DND-41 (cell line): ENCODE data around the gene FAF1.

ENCODE experiments used
- ATAC-seq: fragments of 200-7000 bp; cut with Tn5 transposase; 3 replicates; pipeline ENCODE4 v1.9.1; 2021; ENCODE audit warnings: low read depth; ENCODE audit not compliant: insufficient read depth
- DNase-seq: peaks from one replicate; pipeline ENCODE4 v3.0.0-alpha.2; 2020
- H2AFZ ChIP-seq: 2 replicates; pipeline ENCODE4 v1.6.0; 2012; ENCODE audit warnings: low read depth, low read length
- H3K27ac ChIP-seq: 2 replicates; pipeline ENCODE4 v1.5.1; 2012; ENCODE audit warnings: low read length, inconsistent platforms
- H3K27me3 ChIP-seq: fragments of 200-600 bp; sonication (generic); 2 replicates; pipeline ENCODE4 v1.6.0; 2012; ENCODE audit warnings: low read length, mild to moderate bottlenecking, inconsistent platforms; ENCODE audit not compliant: insufficient read depth, poor library complexity
- H3K36me3 ChIP-seq: 2 replicates; pipeline ENCODE4 v1.5.1; 2012; ENCODE audit warnings: low read length, inconsistent platforms; ENCODE audit not compliant: insufficient read depth
- H3K4me1 ChIP-seq: 2 replicates; pipeline ENCODE4 v1.5.1; 2012; ENCODE audit warnings: mild to moderate bottlenecking, low read length; ENCODE audit not compliant: insufficient read depth
- H3K4me2 ChIP-seq: 2 replicates; pipeline ENCODE4 v1.6.0; 2012; ENCODE audit warnings: mild to moderate bottlenecking, moderate library complexity, low read length, inconsistent platforms; ENCODE audit not compliant: insufficient read depth
- H3K4me3 ChIP-seq, 2 experiments: fragments of 200-600 bp in 1 of 2; shearing (Covaris generic) in 1 of 2; 2 replicates each; pipeline ENCODE4 v1.5.1; 2012 to 2016; ENCODE audit warnings: inconsistent platforms in 2 of 2, low read length in 2 of 2, mild to moderate bottlenecking in 2 of 2, low read depth in 1 of 2, moderate library complexity in 1 of 2
- H3K79me2 ChIP-seq: 2 replicates; pipeline ENCODE4 v1.6.0; 2012; ENCODE audit warnings: low read length, inconsistent platforms; ENCODE audit not compliant: insufficient read depth
- H3K9ac ChIP-seq: 2 replicates; pipeline ENCODE4 v1.6.0; 2012; ENCODE audit warnings: low read depth, mild to moderate bottlenecking, inconsistent platforms, low read length, moderate library complexity
- H3K9me3 ChIP-seq: 2 replicates; pipeline ENCODE4 v1.5.1; 2012; ENCODE audit warnings: low read length, moderate library complexity, mild to moderate bottlenecking, inconsistent platforms; ENCODE audit not compliant: insufficient read depth, severe bottlenecking
- H4K20me1 ChIP-seq: 2 replicates; pipeline ENCODE4 v1.6.0; 2012; ENCODE audit warnings: low read length; ENCODE audit not compliant: insufficient read depth
- EZH2 ChIP-seq: IDR thresholded peaks from 3 replicates; pipeline ENCODE4 v1.6.1; 2012; ENCODE audit warnings: borderline replicate concordance, low read depth, mild to moderate bottlenecking, moderate library complexity, low read length, inconsistent platforms; ENCODE audit not compliant: severe bottlenecking
- TF ChIP-seq, protein P1 (sequence below): IDR thresholded peaks from 2 replicates; pipeline ENCODE4 v1.5.1; 2012; ENCODE audit warnings: borderline replicate concordance, low read length, moderate library complexity, mild to moderate bottlenecking; ENCODE audit not compliant: poor library complexity, severe bottlenecking; ENCODE audit errors: extremely low read depth

Gene FAF1

DNA sequence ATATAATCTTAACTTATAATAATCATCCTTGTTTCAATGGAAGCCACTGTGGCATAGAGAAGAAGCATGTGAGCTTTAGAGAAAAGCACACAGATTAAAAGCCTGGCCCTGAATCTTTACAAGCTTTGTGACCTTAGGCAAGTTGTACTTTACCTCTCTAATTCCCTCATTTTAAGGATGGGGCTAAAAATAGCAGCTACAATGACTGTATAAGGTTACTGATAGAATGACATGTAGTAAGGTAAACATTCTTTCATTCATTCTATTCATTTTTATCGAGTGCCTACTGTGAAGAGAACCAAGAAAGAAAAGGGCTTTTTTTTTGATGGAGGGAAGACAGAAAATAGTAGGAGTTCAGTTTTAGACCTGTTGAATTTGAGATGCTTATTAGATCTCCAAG, 35.6 kb upstream of the FAF1 start:
- no peaks in the 10 kb centered on the region; the same call in 1 of the 2 replicates for H4K20me1 ChIP-seq
- peaks cover 34% of the 10 kb centered on the region for H3K36me3 ChIP-seq
- H3K9me3 ChIP-seq = no peaks in the 10 kb centered on the region
- H3K9ac ChIP-seq = no peak overlapping the region
- H3K4me2 ChIP-seq = no peak overlapping the region
- H3K79me2 ChIP-seq = peaks cover 67% of the 10 kb centered on the region
- H3K4me1 ChIP-seq = no peaks in the 10 kb centered on the region
- ATAC-seq (no peak), DNase-seq (no peak)
- no peak overlapping the region for H3K4me3 ChIP-seq
- no peak overlapping the region for H3K27ac ChIP-seq
- no peak for TF ChIP-seq EZH2
- TF ChIP-seq, protein P1, sequence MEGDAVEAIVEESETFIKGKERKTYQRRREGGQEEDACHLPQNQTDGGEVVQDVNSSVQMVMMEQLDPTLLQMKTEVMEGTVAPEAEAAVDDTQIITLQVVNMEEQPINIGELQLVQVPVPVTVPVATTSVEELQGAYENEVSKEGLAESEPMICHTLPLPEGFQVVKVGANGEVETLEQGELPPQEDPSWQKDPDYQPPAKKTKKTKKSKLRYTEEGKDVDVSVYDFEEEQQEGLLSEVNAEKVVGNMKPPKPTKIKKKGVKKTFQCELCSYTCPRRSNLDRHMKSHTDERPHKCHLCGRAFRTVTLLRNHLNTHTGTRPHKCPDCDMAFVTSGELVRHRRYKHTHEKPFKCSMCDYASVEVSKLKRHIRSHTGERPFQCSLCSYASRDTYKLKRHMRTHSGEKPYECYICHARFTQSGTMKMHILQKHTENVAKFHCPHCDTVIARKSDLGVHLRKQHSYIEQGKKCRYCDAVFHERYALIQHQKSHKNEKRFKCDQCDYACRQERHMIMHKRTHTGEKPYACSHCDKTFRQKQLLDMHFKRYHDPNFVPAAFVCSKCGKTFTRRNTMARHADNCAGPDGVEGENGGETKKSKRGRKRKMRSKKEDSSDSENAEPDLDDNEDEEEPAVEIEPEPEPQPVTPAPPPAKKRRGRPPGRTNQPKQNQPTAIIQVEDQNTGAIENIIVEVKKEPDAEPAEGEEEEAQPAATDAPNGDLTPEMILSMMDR = no peak
- no peak overlapping the region for H2AFZ ChIP-seq
- H3K27me3 ChIP-seq = no peaks in the 10 kb centered on the region

GRCh38 chr1:50994997-50995396, 34.9 kb upstream of the FAF1 start:
- DNase-seq (no peak), ATAC-seq (no peak)
- Histone ChIP-seq H3K27ac (no peak overlapping the region), H4K20me1 (no peaks in the 10 kb centered on the region; the same call in 1 of the 2 replicates), H2AFZ (no peak overlapping the region), H3K36me3 (peaks cover 30% of the 10 kb centered on the region), H3K4me1 (no peaks in the 10 kb centered on the region), H3K4me3 (no peak overlapping the region), H3K9ac (no peak overlapping the region), H3K27me3 (no peaks in the 10 kb centered on the region), H3K9me3 (no peaks in the 10 kb centered on the region), H3K79me2 (peaks cover 72% of the 10 kb centered on the region), H3K4me2 (no peak overlapping the region)
- no peak for TF ChIP-seq EZH2
- TF ChIP-seq, protein P1 = no peak

DNA sequence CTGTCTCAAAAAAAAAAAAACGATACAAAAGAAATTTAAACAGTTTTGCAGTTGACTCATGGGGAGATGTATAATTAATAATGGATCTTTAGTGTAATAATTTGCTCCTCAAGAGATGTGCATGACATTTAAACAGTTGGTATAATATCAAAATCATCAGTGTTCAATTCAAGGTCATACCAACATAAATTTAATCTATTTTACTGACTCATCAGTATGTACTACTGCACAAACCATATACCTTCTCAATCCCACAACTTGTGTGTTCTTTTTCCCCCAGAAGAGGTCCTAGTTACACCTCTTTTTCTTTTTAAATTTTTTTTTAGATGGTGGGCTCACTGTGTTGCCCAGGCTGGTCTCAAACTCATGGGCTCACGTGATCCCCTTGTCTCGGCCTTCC, 33.6 kb upstream of the FAF1 start:
- H3K4me2 ChIP-seq = no peak overlapping the region
- ATAC-seq (no peak), DNase-seq (no peak)
- no peak overlapping the region for H2AFZ ChIP-seq
- H3K9ac ChIP-seq = no peak overlapping the region
- no peaks in the 10 kb centered on the region for H3K9me3 ChIP-seq
- no peaks in the 10 kb centered on the region; the same call in 1 of the 2 replicates for H4K20me1 ChIP-seq
- H3K27ac ChIP-seq = no peak overlapping the region
- H3K4me3 ChIP-seq = no peak overlapping the region
- H3K36me3 ChIP-seq = peaks cover 30% of the 10 kb centered on the region
- TF ChIP-seq EZH2 = no peak
- TF ChIP-seq, protein P1 = no peak
- no peaks in the 10 kb centered on the region for H3K4me1 ChIP-seq
- peaks cover 83% of the 10 kb centered on the region for H3K79me2 ChIP-seq
- H3K27me3 ChIP-seq = no peaks in the 10 kb centered on the region
